ENCODE results near the gene FAM171A2. TPM values are rescaled to one million over a fixed set of nuclear protein-coding genes. Genes with fewer than 3 reads are reported as not detected.

The FAM171A2 gene
- total and polyA plus RNA-seq, 2 of the 8 experiments (the other 6 are each of a cell fraction or from before 2014, with no cell fraction given), result 21.9 to 24.1 TPM

DNA sequence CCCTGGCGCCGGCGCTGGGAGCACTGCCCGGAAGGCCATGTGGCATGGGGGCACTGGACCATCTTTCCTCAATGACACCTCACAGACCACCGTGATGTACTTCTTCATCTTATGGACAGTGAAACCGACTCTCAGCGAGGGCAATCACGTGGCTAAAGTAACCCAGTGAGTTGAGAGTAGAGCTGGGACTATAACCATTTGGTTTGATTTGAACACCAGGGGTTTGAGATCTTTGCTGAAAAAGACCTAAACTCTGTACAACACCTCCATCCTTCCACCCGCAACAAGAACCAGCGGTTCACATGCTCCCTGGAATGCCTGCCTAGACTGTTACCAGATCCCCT is 22.5 kb upstream of the FAM171A2 start (continued):
- TF ChIP-seq, protein P1, sequence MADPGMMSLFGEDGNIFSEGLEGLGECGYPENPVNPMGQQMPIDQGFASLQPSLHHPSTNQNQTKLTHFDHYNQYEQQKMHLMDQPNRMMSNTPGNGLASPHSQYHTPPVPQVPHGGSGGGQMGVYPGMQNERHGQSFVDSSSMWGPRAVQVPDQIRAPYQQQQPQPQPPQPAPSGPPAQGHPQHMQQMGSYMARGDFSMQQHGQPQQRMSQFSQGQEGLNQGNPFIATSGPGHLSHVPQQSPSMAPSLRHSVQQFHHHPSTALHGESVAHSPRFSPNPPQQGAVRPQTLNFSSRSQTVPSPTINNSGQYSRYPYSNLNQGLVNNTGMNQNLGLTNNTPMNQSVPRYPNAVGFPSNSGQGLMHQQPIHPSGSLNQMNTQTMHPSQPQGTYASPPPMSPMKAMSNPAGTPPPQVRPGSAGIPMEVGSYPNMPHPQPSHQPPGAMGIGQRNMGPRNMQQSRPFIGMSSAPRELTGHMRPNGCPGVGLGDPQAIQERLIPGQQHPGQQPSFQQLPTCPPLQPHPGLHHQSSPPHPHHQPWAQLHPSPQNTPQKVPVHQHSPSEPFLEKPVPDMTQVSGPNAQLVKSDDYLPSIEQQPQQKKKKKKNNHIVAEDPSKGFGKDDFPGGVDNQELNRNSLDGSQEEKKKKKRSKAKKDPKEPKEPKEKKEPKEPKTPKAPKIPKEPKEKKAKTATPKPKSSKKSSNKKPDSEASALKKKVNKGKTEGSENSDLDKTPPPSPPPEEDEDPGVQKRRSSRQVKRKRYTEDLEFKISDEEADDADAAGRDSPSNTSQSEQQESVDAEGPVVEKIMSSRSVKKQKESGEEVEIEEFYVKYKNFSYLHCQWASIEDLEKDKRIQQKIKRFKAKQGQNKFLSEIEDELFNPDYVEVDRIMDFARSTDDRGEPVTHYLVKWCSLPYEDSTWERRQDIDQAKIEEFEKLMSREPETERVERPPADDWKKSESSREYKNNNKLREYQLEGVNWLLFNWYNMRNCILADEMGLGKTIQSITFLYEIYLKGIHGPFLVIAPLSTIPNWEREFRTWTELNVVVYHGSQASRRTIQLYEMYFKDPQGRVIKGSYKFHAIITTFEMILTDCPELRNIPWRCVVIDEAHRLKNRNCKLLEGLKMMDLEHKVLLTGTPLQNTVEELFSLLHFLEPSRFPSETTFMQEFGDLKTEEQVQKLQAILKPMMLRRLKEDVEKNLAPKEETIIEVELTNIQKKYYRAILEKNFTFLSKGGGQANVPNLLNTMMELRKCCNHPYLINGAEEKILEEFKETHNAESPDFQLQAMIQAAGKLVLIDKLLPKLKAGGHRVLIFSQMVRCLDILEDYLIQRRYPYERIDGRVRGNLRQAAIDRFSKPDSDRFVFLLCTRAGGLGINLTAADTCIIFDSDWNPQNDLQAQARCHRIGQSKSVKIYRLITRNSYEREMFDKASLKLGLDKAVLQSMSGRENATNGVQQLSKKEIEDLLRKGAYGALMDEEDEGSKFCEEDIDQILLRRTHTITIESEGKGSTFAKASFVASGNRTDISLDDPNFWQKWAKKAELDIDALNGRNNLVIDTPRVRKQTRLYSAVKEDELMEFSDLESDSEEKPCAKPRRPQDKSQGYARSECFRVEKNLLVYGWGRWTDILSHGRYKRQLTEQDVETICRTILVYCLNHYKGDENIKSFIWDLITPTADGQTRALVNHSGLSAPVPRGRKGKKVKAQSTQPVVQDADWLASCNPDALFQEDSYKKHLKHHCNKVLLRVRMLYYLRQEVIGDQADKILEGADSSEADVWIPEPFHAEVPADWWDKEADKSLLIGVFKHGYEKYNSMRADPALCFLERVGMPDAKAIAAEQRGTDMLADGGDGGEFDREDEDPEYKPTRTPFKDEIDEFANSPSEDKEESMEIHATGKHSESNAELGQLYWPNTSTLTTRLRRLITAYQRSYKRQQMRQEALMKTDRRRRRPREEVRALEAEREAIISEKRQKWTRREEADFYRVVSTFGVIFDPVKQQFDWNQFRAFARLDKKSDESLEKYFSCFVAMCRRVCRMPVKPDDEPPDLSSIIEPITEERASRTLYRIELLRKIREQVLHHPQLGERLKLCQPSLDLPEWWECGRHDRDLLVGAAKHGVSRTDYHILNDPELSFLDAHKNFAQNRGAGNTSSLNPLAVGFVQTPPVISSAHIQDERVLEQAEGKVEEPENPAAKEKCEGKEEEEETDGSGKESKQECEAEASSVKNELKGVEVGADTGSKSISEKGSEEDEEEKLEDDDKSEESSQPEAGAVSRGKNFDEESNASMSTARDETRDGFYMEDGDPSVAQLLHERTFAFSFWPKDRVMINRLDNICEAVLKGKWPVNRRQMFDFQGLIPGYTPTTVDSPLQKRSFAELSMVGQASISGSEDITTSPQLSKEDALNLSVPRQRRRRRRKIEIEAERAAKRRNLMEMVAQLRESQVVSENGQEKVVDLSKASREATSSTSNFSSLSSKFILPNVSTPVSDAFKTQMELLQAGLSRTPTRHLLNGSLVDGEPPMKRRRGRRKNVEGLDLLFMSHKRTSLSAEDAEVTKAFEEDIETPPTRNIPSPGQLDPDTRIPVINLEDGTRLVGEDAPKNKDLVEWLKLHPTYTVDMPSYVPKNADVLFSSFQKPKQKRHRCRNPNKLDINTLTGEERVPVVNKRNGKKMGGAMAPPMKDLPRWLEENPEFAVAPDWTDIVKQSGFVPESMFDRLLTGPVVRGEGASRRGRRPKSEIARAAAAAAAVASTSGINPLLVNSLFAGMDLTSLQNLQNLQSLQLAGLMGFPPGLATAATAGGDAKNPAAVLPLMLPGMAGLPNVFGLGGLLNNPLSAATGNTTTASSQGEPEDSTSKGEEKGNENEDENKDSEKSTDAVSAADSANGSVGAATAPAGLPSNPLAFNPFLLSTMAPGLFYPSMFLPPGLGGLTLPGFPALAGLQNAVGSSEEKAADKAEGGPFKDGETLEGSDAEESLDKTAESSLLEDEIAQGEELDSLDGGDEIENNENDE (IDR thresholded peaks at IDR 0.05; ENCODE audit: insufficient replicate concordance, low read length), result no peak
- TF ChIP-seq RFX5 (IDR thresholded peaks at IDR 0.05; ENCODE audit: borderline replicate concordance, low read depth, low read length), result no peak
- no peak for TF ChIP-seq KDM5A (IDR thresholded peaks at IDR 0.05; ENCODE audit: low read length)
- no peak for TF ChIP-seq EP300 (IDR thresholded peaks at IDR 0.05; ENCODE audit: borderline replicate concordance in 1 of 2, low read depth in 2 of 2, low read length in 2 of 2)
- TF ChIP-seq BCL11A (IDR thresholded peaks at IDR 0.05; ENCODE audit: low read depth in 2 of 2, low read length in 2 of 2), result no peak
- TF ChIP-seq KDM1A (IDR thresholded peaks at IDR 0.05; ENCODE audit: borderline replicate concordance, low read length), result no peak
- no peak for TF ChIP-seq RAD21 (IDR thresholded peaks at IDR 0.05 in 1 of 2, conservative IDR thresholded peaks at IDR 0.05 in 1 of 2; ENCODE audit: low read depth in 2 of 2, low read length in 2 of 2)
- no peak for TF ChIP-seq SAP30 (IDR thresholded peaks at IDR 0.05; ENCODE audit: insufficient read depth, insufficient replicate concordance, low read length)
- TF ChIP-seq POLR2A (IDR thresholded peaks at IDR 0.05; ENCODE audit: control extremely low read depth in 1 of 2, low read depth in 2 of 2, low read length in 2 of 2), result no peak
- no peak for TF ChIP-seq SP1 (IDR thresholded peaks at IDR 0.05; ENCODE audit: low read depth, low read length)

Measured in H1 (cell line).